COLO829 (cell line): ENCODE results near the gene CYP2J2.
"Not testable (repeated sequence)": the region's sequence is repeated elsewhere in the genome, so short reads cannot be mapped to it uniquely, and the experiment has no call there.

Source experiments
- DNase-seq: peaks from one replicate; pipeline ENCODE4 v3.0.0; 2012; ENCODE audit warnings: low spot score

Gene CYP2J2

GRCh38 chr1:59926381-59927123 lies at the start of gene CYP2J2:
TSS of gene CYP2J2 (minus strand) at chr1:59926773. CDS start at chr1:59926746, 27 bp downstream.
- DNase-seq: no peak

GRCh38 chr1:59973719-59974118 lies 47.1 kb upstream of the CYP2J2 start:
- no peak for DNase-seq

- no peak for DNase-seq
Measured at GRCh38 chr1:59972216-59972927, 45.8 kb upstream of the CYP2J2 start.

GRCh38 chr1:59971464-59971911 lies 44.9 kb upstream of the CYP2J2 start:
- DNase-seq: peak; percentile 62

GRCh38 chr1:59969542-59970175 lies 43.1 kb upstream of the CYP2J2 start:
- not testable (repeated sequence) for DNase-seq

- DNase-seq: not testable (repeated sequence)
Measured at GRCh38 chr1:59968746-59969145, 42.2 kb upstream of the CYP2J2 start.

- no peak for DNase-seq
Measured at GRCh38 chr1:59967780-59968179, 41.2 kb upstream of the CYP2J2 start.

GRCh38 chr1:59967141-59967697 lies 40.6 kb upstream of the CYP2J2 start:
- no peak for DNase-seq

GRCh38 chr1:59952065-59952464 lies 25.5 kb upstream of the CYP2J2 start:
- no peak for DNase-seq

GRCh38 chr1:59949648-59950047 lies 23.1 kb upstream of the CYP2J2 start:
- DNase-seq: no peak

- no peak for DNase-seq
Measured at GRCh38 chr1:59948990-59949389, 22.4 kb upstream of the CYP2J2 start.

GRCh38 chr1:59947047-59947938 lies 20.7 kb upstream of the CYP2J2 start:
- peak; percentile 71 for DNase-seq

- DNase-seq: no peak
Measured at GRCh38 chr1:59945790-59946189, 19.2 kb upstream of the CYP2J2 start.

- DNase-seq: no peak
Measured at GRCh38 chr1:59939393-59939792, 12.8 kb upstream of the CYP2J2 start.

- no peak for DNase-seq
Measured at GRCh38 chr1:59937636-59938210, 11.2 kb upstream of the CYP2J2 start.

GRCh38 chr1:59936358-59936821 lies 9.8 kb upstream of the CYP2J2 start:
- DNase-seq: no peak

- no peak for DNase-seq
Measured at GRCh38 chr1:59928996-59929395, 2.4 kb upstream of the CYP2J2 start.

- DNase-seq: no peak
Measured at GRCh38 chr1:59927213-59927612, 640 bp upstream of the CYP2J2 start.

GRCh38 chr1:59924653-59925052 lies 1.9 kb downstream of the CYP2J2 start:
- no peak for DNase-seq

GRCh38 chr1:59921258-59921899 lies 5.2 kb downstream of the CYP2J2 start:
- not testable (repeated sequence) for DNase-seq

GRCh38 chr1:59919746-59920145 lies 6.8 kb downstream of the CYP2J2 start:
- DNase-seq: no peak
